ENCODE data around the gene JPH2. TPM values are rescaled to one million over a fixed set of nuclear protein-coding genes. Genes with fewer than 3 reads are reported as not detected.

The JPH2 gene
- total and polyA plus RNA-seq, 10 of the 15 experiments (the other 5 are each of a cell fraction or from before 2014, with no cell fraction given): 0.16 TPM; not detected in 9

- TF ChIP-seq ZBTB40 (IDR thresholded peaks at IDR 0.05; ENCODE audit: borderline replicate concordance): no peak
Measured at GRCh38 chr20:44199877-44200276, 12.9 kb upstream of the JPH2 start (continued).

GRCh38 chr20:44198872-44199271 lies 11.9 kb upstream of the JPH2 start:
- no peaks in the 10 kb centered on the region for H3K27me3 ChIP-seq (replicated peaks in 1 of 2; ENCODE audit: control insufficient read depth in 2 of 2, insufficient read depth in 2 of 2, low read length in 1 of 2)
- TF ChIP-seq ATF7 (IDR thresholded peaks at IDR 0.05; ENCODE audit: low read depth) (no peak), SIX5 (IDR thresholded peaks at IDR 0.05; ENCODE audit: low read depth, low read length, severe bottlenecking) (no peak), CHD2 (IDR thresholded peaks at IDR 0.05; ENCODE audit: borderline replicate concordance, low read depth, low read length) (no peak), STAT3 (IDR thresholded peaks at IDR 0.05; ENCODE audit: low read depth, low read length) (no peak), IRF5 (IDR thresholded peaks at IDR 0.05; ENCODE audit: borderline replicate concordance) (no peak), ZNF622 (IDR thresholded peaks at IDR 0.05) (no peak), PAX5 (IDR thresholded peaks at IDR 0.05; ENCODE audit: borderline replicate concordance, low read depth, low read length) (no peak), BCLAF1 (IDR thresholded peaks at IDR 0.05) (no peak), NFXL1 (IDR thresholded peaks at IDR 0.05; ENCODE audit: borderline replicate concordance) (no peak)
- BruUV-seq (replicated peaks): no TSS peak
- no peak overlapping the region for H3K4me2 ChIP-seq (ENCODE audit: control insufficient read depth, insufficient read depth)
- H4K20me1 ChIP-seq (ENCODE audit: control insufficient read depth, insufficient read depth): no peaks in the 10 kb centered on the region
- ATAC-seq (no peak), FAIRE-seq (no peak), DNase-seq (ENCODE audit: low read depth, low spot score) (no peak)
- no peaks in the 10 kb centered on the region; the same call in 1 of the 2 replicates for H3K79me2 ChIP-seq (ENCODE audit: control insufficient read depth, insufficient read depth, low read length)
- no peak overlapping the region for H3K27ac ChIP-seq (ENCODE audit: control insufficient read depth, insufficient read depth)
- no peak overlapping the region for H2AFZ ChIP-seq (ENCODE audit: control insufficient read depth, low read depth, low read length)
- H3K9me3 ChIP-seq (replicated peaks; ENCODE audit: control insufficient read depth, insufficient read depth, low read length): no peaks in the 10 kb centered on the region
- in situ Hi-C loops (cut with MboI): no loop called here
- peaks cover 13 to 34% of the 10 kb centered on the region in 2 experiments for H3K36me3 ChIP-seq (ENCODE audit: control insufficient read depth in 2 of 2, insufficient read depth in 2 of 2, low read length in 1 of 2)
- ChIA-PET SMC1A (ENCODE audit: uncharacterized antibody, unreplicated experiment) (no interaction called here), POLR2A (no interaction called here), RAD21 (ENCODE audit: unreplicated experiment) (no interaction called here), CTCF (no interaction called here)
- H3K4me1 ChIP-seq (ENCODE audit: control insufficient read depth, insufficient read depth, low read length): no peaks in the 10 kb centered on the region
- 72% methylated on average over 4 of the region's 4 CpGs for WGBS (ENCODE audit: insufficient coverage, insufficient replicate concordance, low lambda C conversion rate, missing lambda C conversion rate)
- intact Hi-C loops (cut with micrococcal nuclease; ENCODE audit: unreplicated experiment): no loop called here
- no peak overlapping the region for H3K9ac ChIP-seq (ENCODE audit: control insufficient read depth, insufficient read depth, low read length)
- H3K4me3 ChIP-seq: no peak overlapping the region

Data from GM12878 (cell line).